ENCODE measurements around the gene ITGA11. TPM values are rescaled to one million over a fixed set of nuclear protein-coding genes. Genes with fewer than 3 reads are reported as not detected.

Gene ITGA11
- total and polyA plus RNA-seq, 2 of the 13 experiments (the other 11 are each of a cell fraction or from before 2014, with no cell fraction given), result not detected

- ATAC-seq, result peak; percentile 18; the same call in 2 of the 3 replicates
- H3K27ac ChIP-seq (ENCODE audit: extremely low read length, insufficient read depth, low read length), result peak overlapping the region; percentile 56
- no peaks in the 10 kb centered on the region for H3K9me3 ChIP-seq (ENCODE audit: low read length)
- BruUV-seq (replicated peaks), result no TSS peak
- WGBS (ENCODE audit: low lambda C conversion rate), result 12% methylated on average over 6 of the region's 6 CpGs
- H3K4me3 ChIP-seq (replicated peaks in 1 of 3; ENCODE audit: insufficient read depth in 1 of 3, low read depth in 2 of 3, low read length in 3 of 3), result peak overlapping the region in 2 of 3 experiments; percentile 36 to 39; a peak in 4 of 6 replicates
- POLR2A ChIA-PET, result interaction anchor here (4.2 kb wide), 1 partner anchor 21 kb away, joined by 51 read pairs; the partner anchor contains the start of gene FEM1B
- in situ Hi-C loops (cut with HindIII; ENCODE audit: extremely low pct_ligation_motif_present, low pct_unique_long_range_greater_than_20kb) (no loop called here), intact Hi-C loops (cut with micrococcal nuclease; ENCODE audit: unreplicated experiment) (no loop called here)
- H3K4me1 ChIP-seq (ENCODE audit: insufficient read depth, low read length), result peaks cover 57% of the 10 kb centered on the region
- H3K4me2 ChIP-seq (ENCODE audit: low read depth, low read length), result peak overlapping the region; percentile 76
- peaks cover 0 to 1% of the 10 kb centered on the region in 2 experiments; a peak in 1 of 5 replicates for H3K36me3 ChIP-seq (replicated peaks in 1 of 2; ENCODE audit: control insufficient read depth in 1 of 2, insufficient read depth in 2 of 2, low read length in 2 of 2)
- H3K9ac ChIP-seq (ENCODE audit: insufficient read depth, low read depth, low read length), result peak overlapping the region; percentile 35; the same call in 1 of the 2 replicates
- H4K20me1 ChIP-seq (ENCODE audit: insufficient read depth, low read length), result no peaks in the 10 kb centered on the region
- no peaks in the 10 kb centered on the region for H3K27me3 ChIP-seq (ENCODE audit: control insufficient read depth in 1 of 2, insufficient read depth in 2 of 2, low read length in 2 of 2)
- H2AFZ ChIP-seq (ENCODE audit: low read length), result peak overlapping the region; percentile 65
- no peak for DNase-seq (ENCODE audit: low spot score)
- H3K79me2 ChIP-seq (ENCODE audit: insufficient read depth, low read length), result no peaks in the 10 kb centered on the region
- peak; percentile 8 for FAIRE-seq
- CTCF ChIA-PET (ENCODE audit: low intra/inter-chr PET ratio, low total read pairs), result no interaction called here
- TF ChIP-seq IRF1 (CRISPR knock-in tag; IDR thresholded peaks at IDR 0.05; ENCODE audit: low read depth) (peak; percentile 80; the same call in 1 of the 2 replicates), ELF3 (CRISPR knock-in tag; IDR thresholded peaks at IDR 0.05) (no peak), DMTF1 (CRISPR knock-in tag; IDR thresholded peaks at IDR 0.05) (no peak), ZNF713 (CRISPR knock-in tag; IDR thresholded peaks at IDR 0.05) (no peak), ZMAT3 (CRISPR knock-in tag; conservative IDR thresholded peaks at IDR 0.05) (no peak), YEATS4 (CRISPR knock-in tag; IDR thresholded peaks at IDR 0.05; ENCODE audit: borderline replicate concordance) (peak; percentile 20; the same call in 1 of the 2 replicates), ZNF121 (CRISPR knock-in tag; IDR thresholded peaks at IDR 0.05) (peak; percentile 93), SRSF1 (optimal IDR thresholded peaks at IDR 0.05; ENCODE audit: low read depth, low read length) (no peak), ZNF564 (CRISPR knock-in tag; IDR thresholded peaks at IDR 0.05) (no peak), ZNF562 (CRISPR knock-in tag; IDR thresholded peaks at IDR 0.05; ENCODE audit: borderline replicate concordance) (no peak), ZNF292 (CRISPR knock-in tag; IDR thresholded peaks at IDR 0.05; ENCODE audit: borderline replicate concordance, low read depth) (0 out of 2 replicates have a peak, but pooled peaks have one; percentile 41), ZNF841 (CRISPR knock-in tag; IDR thresholded peaks at IDR 0.05; ENCODE audit: borderline replicate concordance) (no peak), ZNF362 (CRISPR knock-in tag; IDR thresholded peaks at IDR 0.05; ENCODE audit: borderline replicate concordance) (no peak), CREM (IDR thresholded peaks at IDR 0.05) (no peak), CREM (CRISPR knock-in tag; IDR thresholded peaks at IDR 0.05) (no peak), GATAD1 (CRISPR knock-in tag; IDR thresholded peaks at IDR 0.05) (no peak)
- TF ChIP-seq, protein P1, sequence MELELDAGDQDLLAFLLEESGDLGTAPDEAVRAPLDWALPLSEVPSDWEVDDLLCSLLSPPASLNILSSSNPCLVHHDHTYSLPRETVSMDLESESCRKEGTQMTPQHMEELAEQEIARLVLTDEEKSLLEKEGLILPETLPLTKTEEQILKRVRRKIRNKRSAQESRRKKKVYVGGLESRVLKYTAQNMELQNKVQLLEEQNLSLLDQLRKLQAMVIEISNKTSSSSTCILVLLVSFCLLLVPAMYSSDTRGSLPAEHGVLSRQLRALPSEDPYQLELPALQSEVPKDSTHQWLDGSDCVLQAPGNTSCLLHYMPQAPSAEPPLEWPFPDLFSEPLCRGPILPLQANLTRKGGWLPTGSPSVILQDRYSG (CRISPR knock-in tag; IDR thresholded peaks at IDR 0.05), result no peak
- TF ChIP-seq, protein P2, sequence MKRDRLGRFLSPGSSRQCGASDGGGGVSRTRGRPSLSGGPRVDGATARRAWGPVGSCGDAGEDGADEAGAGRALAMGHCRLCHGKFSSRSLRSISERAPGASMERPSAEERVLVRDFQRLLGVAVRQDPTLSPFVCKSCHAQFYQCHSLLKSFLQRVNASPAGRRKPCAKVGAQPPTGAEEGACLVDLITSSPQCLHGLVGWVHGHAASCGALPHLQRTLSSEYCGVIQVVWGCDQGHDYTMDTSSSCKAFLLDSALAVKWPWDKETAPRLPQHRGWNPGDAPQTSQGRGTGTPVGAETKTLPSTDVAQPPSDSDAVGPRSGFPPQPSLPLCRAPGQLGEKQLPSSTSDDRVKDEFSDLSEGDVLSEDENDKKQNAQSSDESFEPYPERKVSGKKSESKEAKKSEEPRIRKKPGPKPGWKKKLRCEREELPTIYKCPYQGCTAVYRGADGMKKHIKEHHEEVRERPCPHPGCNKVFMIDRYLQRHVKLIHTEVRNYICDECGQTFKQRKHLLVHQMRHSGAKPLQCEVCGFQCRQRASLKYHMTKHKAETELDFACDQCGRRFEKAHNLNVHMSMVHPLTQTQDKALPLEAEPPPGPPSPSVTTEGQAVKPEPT (CRISPR knock-in tag; IDR thresholded peaks at IDR 0.05; ENCODE audit: low read depth), result no peak
These were observed 133.0 kb downstream of the ITGA11 start for GRCh38 chr15:68298882-68299381.
